Fibroblast of the aortic adventitia (primary cell): Measurements from ENCODE around the gene CDC14B. TPM values are rescaled to one million over a fixed set of nuclear protein-coding genes. Genes with fewer than 3 reads are reported as not detected.
"Not testable (repeated sequence)": the region's sequence is repeated elsewhere in the genome, so short reads cannot be mapped to it uniquely, and the experiment has no call there.

ENCODE experiments used
- DNase-seq: peaks from one replicate; pipeline ENCODE4 v3.0.0-alpha.2; 2010; ENCODE audit warnings: low read depth
- H3K4me3 ChIP-seq: 2 replicates; pipeline ENCODE4 v1.5.1; 2011; ENCODE audit warnings: low read depth, mild to moderate bottlenecking, control low read depth, low read length, moderate library complexity
- total RNA-seq: library from RNA; depleted of rRNA; stranded (reverse); fragments of >200 nt; gene quantifications from 2 replicates; pipeline ENCODE4 v1.2.3, GENCODE V29; 2012; ENCODE audit warnings: low replicate concordance
- TF ChIP-seq, protein P1 (sequence below): IDR thresholded peaks from 2 replicates; pipeline ENCODE4 v1.5.1; 2011; ENCODE audit warnings: mild to moderate bottlenecking, low read length, control low read depth, inconsistent platforms; ENCODE audit not compliant: insufficient read depth

Gene CDC14B
- total RNA-seq, 1 donor = 31.5 TPM

DNA sequence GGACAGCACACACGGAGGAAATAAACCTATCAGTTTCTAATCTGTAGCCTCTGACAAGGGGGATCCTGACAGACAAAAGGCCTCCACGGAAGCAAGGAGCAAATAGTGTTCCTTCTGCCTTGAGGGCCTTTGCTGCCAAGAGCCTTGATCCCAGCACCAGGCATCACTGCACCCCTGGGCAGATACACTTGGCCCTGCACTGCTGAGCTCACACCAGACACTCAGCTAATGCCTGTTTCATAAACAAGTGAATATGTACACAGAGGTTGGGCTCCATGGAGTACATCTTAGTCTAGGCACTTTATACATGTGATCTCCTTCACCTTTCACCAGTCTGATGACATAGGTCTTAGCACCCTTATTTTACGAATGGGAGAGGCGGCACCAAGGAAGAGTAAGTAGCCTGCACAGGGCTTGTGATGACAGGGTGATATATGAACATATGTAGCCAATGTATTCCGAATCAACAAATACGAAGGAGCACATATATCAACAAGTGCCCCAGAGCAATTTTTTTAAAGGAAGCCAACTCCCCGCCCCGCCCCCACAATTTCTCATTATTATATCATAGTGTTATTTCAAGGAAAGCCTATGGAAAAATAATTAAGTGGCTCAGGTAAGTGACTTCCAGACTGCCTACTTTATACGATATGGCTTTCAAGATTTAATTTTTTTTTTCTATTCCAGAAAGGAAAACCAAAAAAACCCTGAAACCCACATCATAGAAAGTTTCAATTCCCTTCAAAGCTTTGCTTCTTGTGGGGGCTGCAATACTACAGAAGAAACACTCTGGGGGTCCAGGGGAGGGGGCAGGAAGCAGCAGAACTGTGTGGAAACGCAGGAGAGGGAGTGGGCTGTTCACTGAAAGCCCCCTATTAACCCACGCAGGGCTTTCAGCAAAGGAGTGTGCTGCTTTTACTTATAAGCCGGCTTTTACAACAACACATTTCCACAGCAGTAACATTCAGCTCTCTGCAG lies 32.0 kb downstream of the CDC14B start:
- no peak for DNase-seq

DNA sequence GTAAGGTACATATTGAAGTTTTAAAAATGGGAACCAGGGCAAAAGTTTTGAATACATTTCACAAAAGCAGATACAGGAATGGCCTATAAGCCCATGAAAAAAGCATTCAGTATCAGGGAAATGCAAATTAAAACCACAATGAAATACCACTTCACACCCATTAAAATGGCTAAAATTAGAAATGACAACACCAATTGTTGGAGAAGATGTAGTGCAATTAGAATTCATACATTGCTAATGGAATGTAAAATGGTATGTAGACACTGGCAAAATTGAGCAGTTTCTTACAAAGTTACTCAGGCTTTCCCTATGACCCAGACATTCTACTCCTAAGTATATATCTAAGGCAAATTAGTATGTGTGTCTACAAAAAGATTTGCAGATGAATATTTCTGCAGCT lies 34.2 kb downstream of the CDC14B start:
- DNase-seq = no peak

More for the DNA sequence above, 32.0 kb downstream of the CDC14B start:
- TF ChIP-seq, protein P1, sequence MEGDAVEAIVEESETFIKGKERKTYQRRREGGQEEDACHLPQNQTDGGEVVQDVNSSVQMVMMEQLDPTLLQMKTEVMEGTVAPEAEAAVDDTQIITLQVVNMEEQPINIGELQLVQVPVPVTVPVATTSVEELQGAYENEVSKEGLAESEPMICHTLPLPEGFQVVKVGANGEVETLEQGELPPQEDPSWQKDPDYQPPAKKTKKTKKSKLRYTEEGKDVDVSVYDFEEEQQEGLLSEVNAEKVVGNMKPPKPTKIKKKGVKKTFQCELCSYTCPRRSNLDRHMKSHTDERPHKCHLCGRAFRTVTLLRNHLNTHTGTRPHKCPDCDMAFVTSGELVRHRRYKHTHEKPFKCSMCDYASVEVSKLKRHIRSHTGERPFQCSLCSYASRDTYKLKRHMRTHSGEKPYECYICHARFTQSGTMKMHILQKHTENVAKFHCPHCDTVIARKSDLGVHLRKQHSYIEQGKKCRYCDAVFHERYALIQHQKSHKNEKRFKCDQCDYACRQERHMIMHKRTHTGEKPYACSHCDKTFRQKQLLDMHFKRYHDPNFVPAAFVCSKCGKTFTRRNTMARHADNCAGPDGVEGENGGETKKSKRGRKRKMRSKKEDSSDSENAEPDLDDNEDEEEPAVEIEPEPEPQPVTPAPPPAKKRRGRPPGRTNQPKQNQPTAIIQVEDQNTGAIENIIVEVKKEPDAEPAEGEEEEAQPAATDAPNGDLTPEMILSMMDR = no peak
- no peak overlapping the region for H3K4me3 ChIP-seq

DNA sequence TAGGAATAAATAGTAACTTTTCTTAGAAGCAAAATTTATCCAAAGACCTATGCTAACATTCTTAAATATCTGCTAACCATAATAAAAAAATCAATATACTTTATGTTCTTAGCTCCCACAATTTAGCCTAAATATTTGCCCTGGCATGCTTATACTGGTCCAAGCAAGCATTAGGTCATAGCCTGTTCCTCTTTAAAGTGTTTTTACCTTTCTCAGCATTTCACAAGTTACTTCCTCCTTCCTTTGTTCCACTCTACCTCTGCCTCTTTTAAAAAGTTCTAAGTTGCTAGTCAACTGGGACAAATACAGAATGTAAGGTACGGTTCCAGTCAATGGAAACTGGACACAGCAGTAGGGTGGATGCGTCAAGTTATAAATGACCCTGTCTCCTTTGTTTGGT lies 37.4 kb downstream of the CDC14B start:
- not testable (repeated sequence) for DNase-seq

More for the DNA sequence above, 34.2 kb downstream of the CDC14B start:
- TF ChIP-seq, protein P1 = no peak
- no peak overlapping the region for H3K4me3 ChIP-seq

DNA sequence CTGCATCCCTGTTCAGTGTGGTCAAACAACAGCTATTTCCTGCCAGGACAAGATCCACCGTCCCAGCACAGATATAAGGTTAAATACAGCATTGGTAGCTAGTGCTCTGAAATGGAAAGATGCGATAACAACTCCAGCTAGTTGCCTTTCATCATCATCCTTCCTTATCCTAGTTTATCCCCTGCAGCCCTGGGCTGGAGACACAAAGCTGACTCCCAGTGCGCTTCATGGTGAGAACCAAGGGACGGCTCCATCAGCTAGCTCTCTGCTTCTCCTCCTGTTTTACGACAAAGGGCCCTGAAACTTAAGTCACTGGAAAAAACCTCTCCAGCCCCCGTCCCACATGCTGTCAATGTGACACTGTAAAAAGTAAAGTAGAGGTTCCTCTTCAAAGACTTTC lies 37.9 kb downstream of the CDC14B start:
- TF ChIP-seq, protein P1 = no peak
- H3K4me3 ChIP-seq = no peak overlapping the region
- DNase-seq = no peak

More for the DNA sequence above, 37.4 kb downstream of the CDC14B start:
- not testable (repeated sequence) for H3K4me3 ChIP-seq

DNA sequence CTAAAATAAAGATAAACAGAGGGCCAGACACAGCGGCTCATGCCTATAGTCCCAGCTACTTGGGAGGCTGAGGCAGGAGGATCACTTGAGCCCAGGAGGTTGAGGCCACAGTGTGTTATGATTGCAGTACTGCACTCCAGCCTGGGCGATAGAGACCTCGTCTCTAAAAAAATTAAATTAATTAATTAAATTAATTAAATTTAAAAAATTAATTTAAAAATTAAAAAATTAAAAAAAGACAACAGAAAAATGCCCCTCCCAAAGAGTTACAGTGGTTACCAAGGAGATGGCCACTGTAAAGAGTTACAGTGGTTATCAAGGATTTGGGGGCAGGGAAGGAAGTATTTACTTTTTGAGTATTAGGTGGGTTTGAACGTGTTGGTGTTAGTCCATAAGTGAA lies 38.3 kb downstream of the CDC14B start:
- TF ChIP-seq, protein P1 = no peak
- DNase-seq = no peak

DNA sequence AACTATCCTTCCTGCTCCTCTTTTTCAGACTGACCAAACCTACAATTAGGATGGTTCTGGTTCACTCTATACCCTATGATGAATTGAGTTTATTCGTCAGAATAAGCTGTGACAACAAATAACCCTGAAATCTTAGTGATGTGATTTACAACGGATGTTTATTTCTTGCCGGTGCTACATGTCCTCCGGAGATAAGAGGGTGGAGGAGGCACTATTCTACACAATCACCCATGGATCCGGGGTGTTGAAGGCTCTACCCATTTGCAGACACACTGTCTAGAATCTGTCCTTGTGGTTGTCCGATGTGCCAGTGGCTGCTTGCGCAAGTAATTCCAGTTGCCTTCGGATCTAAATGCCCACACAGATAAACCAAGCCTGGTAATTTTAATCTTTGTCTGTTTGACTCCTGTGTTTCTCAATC lies 44.7 kb downstream of the CDC14B start:
- H3K4me3 ChIP-seq = no peak overlapping the region
- TF ChIP-seq, protein P1 = no peak
- DNase-seq = no peak

More for the DNA sequence above, 38.3 kb downstream of the CDC14B start:
- H3K4me3 ChIP-seq = no peak overlapping the region

DNA sequence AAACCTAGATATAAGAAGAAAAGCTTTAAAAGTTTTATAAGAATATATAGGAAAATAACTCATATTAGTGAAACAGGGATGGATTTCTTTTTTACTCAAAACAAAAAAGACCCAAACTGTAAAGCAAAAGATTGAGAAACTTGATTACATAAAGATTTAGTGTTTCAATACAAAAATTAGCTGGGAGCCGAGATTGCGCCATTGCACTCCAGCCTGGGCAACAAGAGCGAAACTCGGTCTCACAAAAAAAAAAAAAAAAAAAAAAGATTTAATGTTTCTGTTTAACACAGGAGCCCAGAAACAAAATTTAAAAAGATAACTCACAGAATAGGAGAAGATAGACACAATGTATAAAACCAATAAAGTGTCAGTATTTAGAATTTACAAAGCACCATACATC lies 45.2 kb downstream of the CDC14B start:
- TF ChIP-seq, protein P1 = no peak
- no peak for DNase-seq
- no peak overlapping the region for H3K4me3 ChIP-seq
